ENCODE results near the gene VNN1.
"Not testable (repeated sequence)": the region's sequence is repeated elsewhere in the genome, so short reads cannot be mapped to it uniquely, and the experiment has no call there.

The VNN1 gene

DNA sequence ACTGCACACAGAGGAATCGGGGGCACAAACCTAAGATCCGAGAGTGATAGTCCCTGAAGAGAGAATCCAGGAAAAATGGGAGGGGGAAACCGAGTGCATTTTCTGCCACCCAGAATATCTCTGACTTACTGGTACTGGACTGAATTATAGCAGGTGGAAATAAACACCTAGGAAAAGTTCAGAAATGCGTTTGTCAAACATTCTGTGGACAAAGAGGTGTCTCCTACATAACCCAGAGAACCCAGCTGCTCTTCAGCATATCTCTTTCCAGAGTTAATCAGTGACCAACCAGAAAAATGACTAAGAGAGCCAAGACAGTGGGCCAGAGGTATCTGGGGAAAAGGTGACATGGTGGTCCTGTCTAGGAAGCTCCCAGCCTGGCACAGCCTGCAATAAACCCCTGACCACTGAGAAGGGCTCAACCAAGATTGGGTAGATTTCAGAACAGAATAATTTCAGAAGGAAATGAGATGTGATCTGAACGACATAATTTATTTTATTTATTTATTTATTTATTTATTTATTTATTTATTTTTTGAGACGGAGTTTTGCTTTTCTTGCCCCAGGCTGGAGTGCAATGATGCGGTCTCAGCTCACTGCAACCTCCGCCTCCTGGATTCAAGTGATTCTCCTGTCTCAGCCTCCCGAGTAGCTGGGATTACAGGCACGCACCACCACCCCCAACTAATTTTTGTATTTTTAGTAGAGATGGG, 6.0 kb upstream of the VNN1 start:
- DNase-seq = no peak

DNA sequence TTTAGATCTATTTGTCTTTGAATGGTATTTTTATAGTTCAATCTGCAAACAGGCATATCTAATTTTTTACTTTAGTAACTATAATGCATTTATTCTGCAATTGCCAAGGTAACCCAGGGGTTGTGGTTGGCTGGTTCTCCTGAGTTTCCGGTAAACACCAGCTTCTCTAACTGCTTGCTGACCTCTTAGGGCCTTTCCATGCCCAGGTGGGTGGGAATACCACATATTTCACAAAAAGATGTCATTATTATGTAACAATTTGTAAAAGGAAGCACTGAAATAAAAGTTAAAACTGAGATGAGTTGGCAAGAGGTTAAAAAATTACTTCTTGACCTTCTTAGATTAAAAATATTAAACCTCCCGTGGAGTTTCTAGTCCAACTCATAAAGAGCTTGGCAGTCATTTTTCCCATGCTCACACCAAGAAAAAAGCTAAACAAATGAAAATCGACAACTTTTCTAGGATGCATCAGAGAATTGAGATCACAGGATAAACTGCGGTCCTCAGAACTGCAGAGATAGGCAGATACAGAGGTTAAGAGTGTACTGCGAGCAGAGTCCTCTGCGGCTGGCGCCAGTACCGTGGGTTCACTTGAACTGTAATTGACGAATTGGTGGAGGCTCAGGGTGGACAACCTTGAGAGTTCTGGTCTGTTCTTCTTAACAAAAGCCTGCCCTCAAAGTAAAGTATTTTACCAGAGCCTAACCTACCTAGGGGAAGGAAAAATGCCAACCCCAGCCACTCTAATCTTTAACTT, 2.2 kb upstream of the VNN1 start:
- no peak for DNase-seq

- DNase-seq = no peak
Measured at GRCh38 chr6:132715204-132715603, 1.3 kb upstream of the VNN1 start.

- no peak for DNase-seq
Measured at GRCh38 chr6:132714160-132714559, 305 bp upstream of the VNN1 start.

DNA sequence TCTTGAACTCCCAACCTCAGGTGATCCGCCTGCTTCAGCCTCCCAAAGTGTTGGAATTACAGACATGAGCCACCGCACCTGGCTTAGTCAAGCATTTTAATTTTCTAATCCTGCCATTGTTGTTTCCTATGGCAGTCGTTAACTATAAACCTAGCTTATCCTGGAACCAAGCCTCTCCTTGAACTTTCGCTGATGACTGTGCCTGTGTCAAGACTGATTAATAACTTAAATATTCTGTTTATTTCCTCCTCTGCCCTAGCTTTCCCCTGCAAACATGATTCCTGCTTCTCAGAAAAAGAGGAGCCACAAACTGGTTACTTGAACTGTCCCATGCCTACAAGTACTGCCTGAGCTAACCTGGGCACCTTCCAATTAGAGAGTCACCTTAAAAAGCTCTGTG, 1.5 kb downstream of the VNN1 start:
- no peak for DNase-seq

DNA sequence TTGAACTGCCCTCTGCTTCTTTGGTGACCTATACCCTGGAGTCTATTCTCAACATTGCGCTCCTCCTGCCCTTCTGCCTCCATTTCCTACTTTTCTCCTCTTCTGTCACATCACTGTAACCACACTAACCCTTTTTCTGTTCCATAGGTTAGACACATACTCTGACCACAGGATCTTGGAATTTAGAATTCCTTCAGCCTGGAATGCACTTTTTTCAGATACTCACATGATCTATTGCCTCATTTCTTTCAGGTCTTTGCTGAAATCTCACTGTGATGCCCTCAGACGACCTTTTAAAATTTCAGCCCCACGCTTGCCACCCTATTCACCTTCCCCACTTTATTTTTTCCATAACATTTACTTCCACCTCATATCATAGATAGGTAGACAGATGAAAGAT, 5.1 kb downstream of the VNN1 start:
- DNase-seq = no peak

DNA sequence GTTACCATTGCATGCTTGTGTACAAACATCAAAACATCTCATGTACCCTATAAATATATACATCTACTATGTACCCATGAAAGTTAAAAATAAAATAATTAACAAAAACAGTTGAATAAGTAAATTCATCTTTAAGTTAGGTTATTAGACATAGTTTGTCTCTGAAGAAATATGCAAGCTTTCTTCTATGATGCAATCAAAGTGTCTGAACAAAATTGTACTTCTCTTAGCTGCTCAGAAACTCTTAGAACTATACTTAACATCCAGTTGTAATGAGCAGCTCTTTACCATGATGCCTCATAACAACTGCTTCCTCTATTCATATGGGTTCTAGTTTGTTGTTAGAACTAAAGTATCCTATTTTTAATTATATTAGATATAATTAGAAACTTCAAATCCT, 5.9 kb downstream of the VNN1 start:
- DNase-seq = no peak

GRCh38 chr6:132706756-132707155, 7.1 kb downstream of the VNN1 start:
- not testable (repeated sequence) for DNase-seq

- no peak for DNase-seq
Measured at GRCh38 chr6:132703936-132704335, 9.9 kb downstream of the VNN1 start.

DNA sequence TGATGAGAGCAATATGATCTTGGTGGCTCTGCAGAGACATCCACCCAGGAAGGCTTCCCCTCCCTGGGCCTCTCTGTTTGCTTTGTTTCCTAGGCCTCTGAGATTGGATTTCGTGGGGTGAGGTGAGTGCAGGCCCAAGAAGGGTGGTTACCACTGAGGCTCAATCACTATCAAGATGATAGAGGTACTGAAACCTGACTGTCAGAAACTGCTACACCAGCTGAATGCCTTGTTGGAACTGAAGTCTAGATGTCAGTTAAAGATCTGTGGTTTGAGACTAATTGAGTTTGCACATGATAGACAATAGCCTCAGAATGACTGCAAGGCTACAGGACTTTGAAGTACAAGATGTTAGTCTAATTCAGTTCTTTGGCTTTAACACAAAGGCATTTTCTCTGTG, 15.2 kb downstream of the VNN1 start:
- DNase-seq = no peak

DNA sequence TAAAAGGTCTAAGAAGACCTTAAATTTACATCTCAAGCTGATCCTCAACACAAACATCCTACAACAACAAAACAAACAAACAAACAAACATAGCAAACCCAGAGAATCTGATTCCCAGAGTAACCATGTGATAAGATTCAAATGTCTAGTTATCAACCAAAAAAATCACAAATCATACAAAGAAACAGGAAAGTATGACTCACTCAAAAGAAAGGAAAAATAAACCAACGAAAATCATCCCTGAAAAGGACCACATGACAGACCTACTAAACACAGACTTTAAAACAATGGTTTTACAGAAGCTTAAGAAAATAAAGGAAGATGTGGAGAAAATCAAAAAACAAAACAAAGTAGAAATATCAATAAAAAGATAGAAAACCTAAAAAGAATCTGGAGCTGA, 18.1 kb downstream of the VNN1 start:
- no peak for DNase-seq

DNA sequence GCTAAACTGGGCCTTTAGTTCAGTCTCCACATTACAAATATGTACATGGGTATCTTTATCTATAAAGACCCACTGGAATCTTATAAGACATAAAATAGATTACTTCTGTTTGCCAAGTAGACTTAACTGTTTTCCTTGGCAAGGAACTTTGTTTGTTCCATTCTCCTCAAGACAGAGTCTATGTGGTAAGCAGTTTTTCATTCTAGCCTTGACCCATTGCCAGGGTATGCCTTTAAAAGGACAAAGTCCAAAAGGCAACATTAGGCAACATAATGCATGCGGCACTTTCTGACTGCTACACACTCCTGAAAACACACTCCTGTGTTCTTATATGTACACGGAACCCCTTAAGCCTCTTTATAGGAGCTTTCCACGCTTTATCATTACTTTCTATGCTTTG, 20.4 kb downstream of the VNN1 start:
- no peak for DNase-seq

GRCh38 chr6:132690678-132691077, 23.2 kb downstream of the VNN1 start:
- DNase-seq = no peak

GRCh38 chr6:132687306-132687705, 26.5 kb downstream of the VNN1 start:
- DNase-seq = no peak

- DNase-seq = no peak
Measured at GRCh38 chr6:132686531-132686930, 27.3 kb downstream of the VNN1 start.

GRCh38 chr6:132685009-132685408, 28.8 kb downstream of the VNN1 start:
- no peak for DNase-seq

DNA sequence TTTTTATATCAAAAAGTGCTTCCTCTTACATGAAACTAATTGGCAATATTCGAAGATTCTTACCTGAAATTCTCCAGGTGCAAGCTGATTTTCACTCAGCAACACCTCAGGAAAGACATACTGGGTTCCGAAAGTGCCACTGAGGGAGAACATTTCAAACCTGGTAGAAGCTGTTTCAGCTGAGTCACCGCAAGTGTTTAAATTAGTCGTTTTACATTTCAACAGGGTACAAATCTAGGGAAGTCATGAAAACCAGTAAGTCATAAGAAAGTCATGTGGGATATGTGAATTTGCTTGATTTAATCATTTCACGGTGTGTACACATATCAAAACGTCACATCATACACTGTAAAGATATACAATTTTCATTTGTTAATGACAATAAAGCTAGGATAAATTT, 29.6 kb downstream of the VNN1 start:
- DNase-seq = no peak

DNA sequence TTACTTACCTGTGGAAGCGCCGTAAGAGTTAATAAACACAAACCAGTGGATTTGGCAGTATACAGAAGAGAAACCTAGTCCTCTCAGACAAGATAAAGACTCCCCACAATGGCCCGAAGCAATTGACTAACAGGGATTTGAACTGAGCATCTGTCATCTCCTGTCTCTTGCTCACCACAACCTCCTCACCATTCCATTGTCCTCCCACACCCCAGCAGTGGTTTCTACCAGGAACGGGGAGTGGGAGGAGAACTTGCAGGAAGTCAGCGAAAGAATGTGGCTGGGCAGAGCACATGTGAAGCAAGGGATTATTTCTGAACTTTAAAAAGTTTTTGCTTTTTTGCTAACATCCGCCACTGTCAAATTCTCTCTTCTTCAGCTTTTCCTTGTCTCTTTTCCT, 30.3 kb downstream of the VNN1 start:
- DNase-seq = no peak

- DNase-seq = not testable (repeated sequence)
Measured at GRCh38 chr6:132679094-132679493, 34.8 kb downstream of the VNN1 start.

DNA sequence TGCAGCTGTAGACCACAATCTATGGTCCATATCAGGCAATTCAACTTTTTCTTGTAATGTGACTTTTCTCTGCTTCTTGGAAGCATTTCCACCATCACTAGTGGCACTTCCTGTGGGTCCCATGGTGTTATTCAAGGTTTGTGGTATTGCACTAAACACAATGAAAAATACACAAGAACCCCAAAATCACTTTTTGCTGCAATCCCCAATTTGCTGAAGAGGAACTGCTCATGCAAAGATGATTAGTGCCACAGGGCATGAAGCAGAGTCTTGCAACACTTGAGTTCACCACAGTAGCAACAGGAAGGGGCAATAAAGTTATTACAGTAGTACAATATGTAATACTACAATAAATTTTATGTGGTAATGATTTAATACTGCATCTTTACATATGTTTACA, 38.1 kb downstream of the VNN1 start:
- peak; percentile 3 for DNase-seq

DNA sequence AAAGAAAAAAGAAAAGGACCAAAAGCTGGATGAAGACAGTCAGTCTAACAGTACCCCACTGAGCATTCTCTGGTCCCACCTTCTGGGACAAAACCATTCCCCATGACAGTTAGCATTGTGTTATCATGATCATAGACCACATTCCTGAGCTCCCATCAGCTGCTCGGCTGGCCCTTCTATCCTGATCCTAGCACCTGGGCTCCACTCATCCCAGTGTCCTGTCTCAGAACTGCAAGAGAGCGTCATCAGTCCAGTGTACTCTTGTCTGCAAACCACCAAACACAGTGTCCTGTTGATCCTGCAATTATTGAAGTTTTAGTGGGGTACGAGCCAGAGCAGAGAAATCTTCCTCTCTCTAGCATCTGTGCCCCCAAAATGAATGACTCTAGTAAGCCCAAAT, 38.9 kb downstream of the VNN1 start:
- DNase-seq = no peak

- DNase-seq = peak; percentile 6
Measured at GRCh38 chr6:132673376-132674094, 40.3 kb downstream of the VNN1 start.

DNA sequence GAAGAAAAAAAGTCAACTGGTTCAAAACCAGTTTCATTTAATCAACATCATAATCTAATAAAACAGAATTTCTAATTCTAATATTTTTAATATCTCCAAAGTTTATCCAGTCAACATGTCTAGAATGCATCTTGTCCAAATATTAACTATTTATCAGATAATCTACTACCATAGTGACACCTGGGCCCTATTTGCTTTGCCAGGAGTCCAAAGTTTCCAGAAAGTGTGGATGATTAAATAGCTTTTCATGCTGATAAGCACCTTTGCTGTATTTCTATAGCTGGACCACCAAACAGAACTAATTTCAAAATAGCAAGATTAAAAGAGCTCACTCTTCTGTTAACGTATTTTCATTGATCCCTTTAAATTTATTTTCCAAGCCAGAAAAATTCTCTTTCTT, 42.6 kb downstream of the VNN1 start:
- DNase-seq = no peak

- peak; percentile 33 for DNase-seq
Measured at GRCh38 chr6:132669690-132670291, 44.1 kb downstream of the VNN1 start.

Data from CD4-positive, alpha-beta T cell treated with Interleukin-4 for 4 hours (primary cell).